Renal cortex interstitium (tissue), 11 donors: ENCODE results near the gene MCC. TPM values are rescaled to one million over a fixed set of nuclear protein-coding genes. Genes with fewer than 3 reads are reported as not detected.
A peak's percentile ranks its signal among the peaks of the same experiment; 100 is the strongest.
"Not testable (repeated sequence)": the region's sequence is repeated elsewhere in the genome, so short reads cannot be mapped to it uniquely, and the experiment has no call there.

ENCODE experiments used
- DNase-seq, 11 donors: peaks; one replicate each; pipeline ENCODE4 v3.0.0-alpha.2; 2013; ENCODE audit warnings: low read depth in 9 of 11, low spot score in 4 of 11; ENCODE audit errors: extremely low read depth in 1 of 11
- polyA plus RNA-seq, 3 donors: library from polyadenylated mRNA; unstranded; fragments of 120-200 nt; gene quantifications; one replicate each; pipeline ENCODE4 v1.2.1, GENCODE V29; 2013; ENCODE audit not compliant: insufficient read length in 3 of 3

Gene MCC
- polyA plus RNA-seq, 3 donors, result 28.4 to 32.1 (median 29.9) TPM

DNA sequence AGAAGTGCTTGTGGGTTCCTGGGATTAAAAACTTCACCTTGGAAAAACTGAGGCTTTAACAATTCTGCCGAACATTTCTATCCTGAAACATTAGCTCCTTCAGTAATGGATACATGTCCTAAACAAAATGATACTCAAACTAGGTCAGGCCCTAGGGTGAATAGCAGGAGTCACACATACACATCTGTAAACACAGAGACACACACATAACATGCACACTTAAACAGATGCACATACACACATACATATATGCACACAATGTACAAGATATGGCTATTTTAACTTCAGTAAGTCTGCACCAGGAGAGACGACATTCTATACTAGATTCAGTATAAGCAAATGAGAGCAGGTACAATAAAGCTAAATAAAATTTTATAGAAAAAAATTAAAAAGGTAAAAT lies 387.3 kb downstream of the MCC start:
- no peak for DNase-seq

DNA sequence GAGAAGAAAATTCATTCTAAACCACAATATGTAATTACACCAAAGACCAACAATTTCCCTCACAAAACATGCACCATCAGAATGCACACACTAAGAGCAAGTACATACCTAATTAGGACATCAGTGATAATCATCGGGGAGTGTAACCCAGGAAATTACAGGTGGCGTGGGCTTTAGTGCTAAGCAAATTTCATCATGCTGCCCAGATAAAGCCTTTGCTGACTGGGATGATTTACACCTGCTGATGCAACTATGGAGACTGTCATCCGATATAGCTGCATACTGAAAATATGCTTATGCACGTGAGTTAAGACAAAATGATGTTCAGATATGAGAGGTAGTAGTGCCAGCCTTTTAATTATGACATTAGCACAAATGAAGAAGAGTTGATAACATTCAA lies 388.4 kb downstream of the MCC start:
- no peak for DNase-seq

DNA sequence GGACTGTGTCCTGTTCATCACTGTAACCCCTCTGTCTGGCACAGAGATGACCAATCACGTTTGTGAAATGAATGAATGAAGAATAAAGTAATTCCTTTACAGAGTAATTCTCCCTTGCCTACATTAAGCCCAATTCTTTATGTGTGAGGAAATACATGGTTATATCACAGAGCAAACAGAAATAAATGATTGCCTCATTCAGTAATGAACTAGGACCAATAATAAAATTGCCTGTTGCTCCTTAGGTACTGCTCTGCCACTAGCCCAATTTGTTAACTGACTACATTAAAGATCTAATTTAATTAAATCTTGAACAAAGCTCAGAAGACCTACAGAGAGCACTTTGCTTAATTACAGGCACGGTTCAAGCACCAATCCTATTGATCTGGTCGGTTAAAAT lies 389.9 kb downstream of the MCC start:
- DNase-seq, result no peak

DNA sequence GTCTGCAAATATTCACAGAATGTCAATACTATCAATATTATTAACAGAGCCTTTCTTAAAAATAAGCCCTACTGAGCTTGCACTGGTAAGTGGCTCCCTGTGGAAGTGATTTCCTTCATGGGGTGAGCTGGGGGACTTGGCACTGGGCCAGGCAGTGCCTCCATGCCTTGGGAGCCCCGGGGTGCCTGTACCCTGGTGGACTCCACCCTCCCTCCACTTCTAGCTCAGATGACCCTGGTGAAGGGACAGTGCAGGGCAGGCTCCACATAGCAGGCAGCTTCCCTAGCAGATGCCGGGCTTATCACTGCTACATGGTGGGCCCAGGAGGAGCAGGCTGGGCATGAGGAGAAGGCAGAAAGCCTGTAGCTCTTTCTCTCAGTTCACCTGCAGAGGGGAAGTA lies 392.4 kb downstream of the MCC start:
- no peak for DNase-seq

DNA sequence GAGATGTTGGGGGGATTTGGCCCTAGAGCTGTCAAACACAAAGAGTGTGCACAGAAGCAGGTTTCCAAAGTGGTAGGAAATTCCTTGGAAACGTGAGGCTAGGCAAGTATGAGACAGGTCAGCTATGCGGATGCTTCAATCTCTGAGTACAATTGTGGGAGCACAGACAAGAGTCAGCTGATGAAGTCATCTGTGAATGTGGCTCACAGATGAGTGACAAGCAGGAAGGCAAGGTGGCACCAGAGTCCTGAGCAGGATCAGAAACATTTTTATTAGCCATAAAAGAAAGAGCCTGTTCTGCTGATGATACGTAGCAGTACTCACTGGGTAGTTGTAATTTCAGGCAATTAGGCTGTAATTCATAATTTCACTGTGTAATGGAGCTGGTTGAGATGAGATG lies 394.7 kb downstream of the MCC start:
- no peak for DNase-seq

DNA sequence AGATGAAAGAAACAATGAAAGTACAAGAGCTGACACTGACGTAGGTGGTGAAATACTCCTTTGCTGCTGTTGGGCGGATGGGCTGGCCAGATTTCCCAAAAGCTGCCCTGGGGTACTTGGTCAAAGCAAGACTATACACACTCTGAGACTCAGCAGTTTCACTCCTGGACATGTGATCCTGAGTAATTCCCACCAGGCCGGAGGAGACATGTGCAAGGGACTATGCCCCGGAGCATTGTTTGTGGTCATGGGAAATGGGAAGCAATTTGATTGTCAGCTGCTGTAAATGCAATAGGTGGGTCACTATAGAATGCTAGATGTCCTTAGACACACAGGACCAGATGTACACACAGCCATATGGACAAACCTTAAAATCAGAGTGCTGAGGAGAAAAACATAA lies 395.6 kb downstream of the MCC start:
- no peak for DNase-seq

DNA sequence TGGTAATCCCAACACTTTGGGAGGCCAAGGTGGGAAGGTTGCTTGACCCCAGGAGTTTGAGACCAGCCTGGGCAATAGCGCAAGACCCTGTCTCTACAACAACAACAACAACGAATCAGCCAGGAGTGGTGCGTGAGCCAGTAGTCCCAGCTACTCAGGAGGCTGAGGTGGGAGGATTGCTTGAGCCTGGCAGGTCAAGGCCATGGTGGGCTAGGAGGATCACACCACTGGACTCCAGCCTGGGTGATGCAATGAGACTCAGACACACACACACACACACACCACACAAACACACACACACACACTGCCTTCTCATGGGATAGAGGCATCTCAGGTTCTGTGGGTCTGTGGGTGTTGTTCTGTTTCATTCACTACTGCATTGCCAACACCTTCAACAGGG lies 396.6 kb downstream of the MCC start:
- DNase-seq, result no peak

DNA sequence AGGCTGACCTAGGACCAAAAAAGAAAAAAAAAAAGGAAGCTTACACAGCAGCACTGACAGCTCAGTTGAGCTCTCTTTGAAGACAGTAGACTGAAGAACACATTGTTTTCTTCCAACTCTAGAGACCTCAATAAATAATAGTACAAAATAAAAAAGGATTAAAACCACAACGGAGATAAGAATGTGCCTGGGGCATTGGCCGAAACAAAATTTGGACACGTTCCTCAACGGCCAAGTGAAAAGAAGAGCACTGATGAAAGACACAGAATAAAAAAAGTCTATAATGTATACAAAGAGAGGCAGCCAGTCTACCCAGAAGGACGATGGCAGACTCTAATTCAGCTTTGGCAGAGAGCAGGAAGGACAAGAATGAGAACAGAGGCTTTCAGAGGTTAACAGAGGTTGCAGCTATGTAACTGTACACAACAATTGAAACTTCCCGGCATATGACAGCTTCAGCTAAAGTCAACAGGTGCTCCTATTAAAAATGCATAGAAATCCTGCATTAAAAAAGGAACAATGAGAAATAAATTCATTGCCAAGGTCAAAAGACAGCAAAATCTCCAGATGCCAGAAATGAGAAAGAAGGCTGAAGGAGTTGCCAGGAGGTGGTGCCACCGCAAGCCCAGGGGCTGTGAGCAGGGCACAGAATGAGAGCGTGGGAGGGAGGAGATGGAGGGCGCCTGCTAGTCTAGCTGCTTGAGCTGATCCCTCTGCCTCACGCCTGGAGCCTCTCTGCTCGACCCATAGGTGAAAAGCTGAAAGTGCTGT lies 397.7 kb downstream of the MCC start:
- no peak for DNase-seq

DNA sequence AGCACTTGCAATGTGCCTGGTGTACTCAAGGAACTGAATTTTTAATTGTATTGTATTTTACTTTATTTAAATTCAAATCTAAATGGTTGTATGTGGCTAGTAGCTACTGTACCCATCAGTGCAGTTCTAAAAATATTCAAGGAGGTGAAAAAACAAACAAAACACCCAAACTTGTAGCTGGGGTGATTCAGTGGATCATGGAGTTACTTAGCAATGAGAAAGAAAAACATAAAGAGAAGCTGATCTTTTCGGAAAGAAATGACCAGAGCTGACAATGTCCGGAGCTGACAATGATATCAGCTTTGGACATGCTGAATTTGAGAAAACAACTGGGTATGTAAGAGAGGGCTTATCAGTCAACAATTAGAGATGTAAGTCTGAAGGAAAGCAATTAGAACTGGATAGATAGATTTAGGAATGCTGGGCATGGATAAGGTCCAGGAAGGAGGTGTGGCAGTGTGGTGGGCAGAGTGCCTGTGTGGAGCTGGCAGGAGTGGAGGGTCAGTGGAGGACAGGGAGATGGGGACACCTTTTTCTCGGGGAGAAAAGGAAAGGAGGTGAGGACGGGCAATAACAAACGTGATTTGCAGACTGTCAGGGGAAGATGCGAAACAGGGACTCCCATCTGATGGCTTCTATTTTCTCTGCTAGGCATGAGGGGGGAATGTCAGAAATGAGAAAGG lies 398.5 kb downstream of the MCC start:
- DNase-seq, result no peak

DNA sequence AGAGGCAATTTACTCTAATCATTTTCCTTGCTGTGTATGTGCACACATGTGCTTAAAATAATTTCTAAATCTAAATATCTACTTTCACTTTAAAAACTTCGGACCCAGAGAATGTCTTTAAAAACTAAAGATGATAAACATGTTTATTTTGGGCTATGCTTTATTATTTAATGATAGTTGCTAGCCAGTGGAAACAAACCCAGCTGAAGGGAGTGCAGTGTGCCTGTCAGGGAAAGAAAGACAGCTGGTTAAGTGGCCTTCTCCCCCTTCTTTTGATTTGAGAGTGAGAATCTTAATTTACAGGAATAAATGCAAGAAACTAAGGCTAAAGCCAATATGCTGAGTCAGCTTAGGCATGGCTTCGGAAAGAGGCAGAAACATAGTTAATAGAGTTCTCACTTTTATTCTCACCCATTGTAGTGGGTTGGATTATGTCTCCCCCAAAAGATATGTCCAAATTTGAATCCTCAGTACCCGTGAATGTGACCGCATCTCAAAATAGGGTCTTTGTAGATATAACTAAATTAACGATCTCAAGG lies 400.2 kb downstream of the MCC start:
- DNase-seq, result peak in 9 of 11 donors; percentile 35 to 82 (median 48)

DNA sequence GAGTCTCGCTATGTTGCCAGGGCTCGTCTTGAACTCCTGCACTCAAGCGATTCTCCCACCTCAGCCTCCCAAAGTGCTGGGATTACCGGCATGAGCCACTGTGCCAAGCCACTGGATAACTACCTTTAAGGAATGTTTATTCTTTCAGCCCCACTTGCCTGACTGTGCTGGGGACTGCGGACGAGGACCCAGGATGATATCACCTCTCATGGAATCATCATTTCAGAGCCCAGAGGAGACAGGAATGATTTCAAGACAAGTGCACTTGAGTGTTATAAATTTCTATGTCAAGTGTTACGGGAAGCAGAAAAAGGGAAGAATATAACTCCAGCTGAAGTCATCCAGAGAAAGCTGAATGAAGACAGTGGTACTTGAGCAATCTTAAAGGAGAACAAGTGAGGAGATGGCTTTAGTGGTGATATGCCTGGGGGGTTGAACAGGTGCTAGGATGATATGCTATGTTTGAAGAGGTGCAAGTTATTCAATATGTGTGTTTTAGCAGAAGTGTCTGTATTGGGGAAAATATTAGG lies 402.3 kb downstream of the MCC start:
- DNase-seq, result no peak

DNA sequence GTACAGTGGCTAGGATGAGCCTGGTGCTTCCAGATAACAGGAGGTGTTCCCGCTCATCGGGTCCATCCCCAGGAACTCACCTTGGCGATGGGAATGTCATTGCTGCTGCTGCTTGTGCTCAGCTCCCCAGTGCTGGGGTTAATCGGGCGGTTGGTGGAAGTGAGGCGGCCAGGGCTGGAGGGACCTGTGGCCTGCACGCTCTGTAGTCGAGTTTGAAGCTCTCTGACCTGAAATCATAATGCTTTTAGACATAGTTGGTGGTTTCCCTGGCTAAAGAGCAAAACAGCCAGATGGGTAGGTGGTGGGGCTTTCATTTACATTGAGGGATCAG lies 403.2 kb downstream of the MCC start:
- no peak for DNase-seq

DNA sequence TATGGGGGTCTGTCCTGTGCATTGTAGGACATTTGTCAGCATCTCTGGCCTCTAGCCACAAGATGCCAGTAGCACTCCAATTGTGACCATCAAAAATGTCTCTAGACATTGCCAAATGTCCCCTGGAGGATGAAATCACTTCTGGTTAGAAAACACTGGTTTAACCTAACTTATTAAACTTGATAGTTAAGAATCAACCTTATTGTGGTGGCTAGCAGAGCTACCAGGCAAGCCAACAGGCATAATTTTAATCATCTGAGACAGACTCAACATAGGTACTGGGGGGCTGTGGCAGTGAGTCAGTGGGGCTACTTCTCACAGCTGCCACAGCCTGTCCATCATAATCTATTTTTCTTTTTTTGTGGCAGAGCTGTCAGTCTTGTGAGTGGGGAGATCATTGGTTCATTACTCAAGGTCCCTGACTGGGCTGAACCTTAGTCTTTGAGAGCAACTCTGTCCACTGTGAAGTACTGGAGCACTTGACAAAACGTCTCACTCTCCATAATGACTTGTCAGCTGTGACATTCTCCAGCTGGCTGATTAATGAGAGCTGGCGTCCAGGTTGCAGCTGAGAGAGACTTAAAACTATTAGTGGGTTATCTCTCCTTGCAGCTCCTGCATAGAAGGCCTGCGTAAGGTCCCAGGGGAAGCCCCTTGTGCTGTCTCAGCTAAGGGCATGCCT lies 403.7 kb downstream of the MCC start:
- DNase-seq, result peak in 5 of 11 donors; percentile 38 to 74 (median 51)

DNA sequence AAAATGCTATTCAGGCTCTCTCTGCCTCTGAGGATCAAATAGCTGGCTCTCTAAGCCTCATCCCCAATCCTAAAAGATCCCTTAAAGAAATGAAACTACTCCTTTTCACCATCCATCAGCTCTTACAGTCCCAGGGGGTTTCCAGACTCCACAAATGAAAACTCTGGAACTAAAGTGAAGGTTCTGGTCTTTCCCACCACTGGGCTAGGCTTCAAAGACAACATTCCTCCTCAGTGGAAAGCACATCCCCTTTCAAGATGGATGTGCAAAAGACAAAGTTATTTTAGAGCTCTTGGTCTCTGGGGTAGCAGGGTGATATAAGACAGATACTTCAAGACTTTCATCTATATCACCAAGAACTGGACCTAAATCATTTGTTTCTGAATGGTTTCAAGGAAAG lies 404.8 kb downstream of the MCC start:
- DNase-seq, result no peak

DNA sequence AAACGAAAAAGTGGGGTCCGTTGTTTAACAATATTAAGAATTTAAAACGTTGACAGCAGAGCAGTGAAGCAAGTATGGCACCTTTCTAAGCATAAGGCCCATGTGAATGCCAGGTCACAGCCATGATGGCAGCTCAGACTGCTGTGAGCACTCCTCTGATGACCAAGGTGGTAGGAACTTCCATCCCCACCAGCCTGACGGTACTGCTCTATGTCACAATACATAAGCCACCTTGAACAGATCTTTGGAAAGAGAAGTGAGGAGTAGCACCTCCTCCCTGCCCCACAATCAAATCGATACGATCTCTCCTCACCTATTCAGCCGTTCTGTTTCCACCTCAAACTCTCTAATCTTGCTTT lies 405.7 kb downstream of the MCC start:
- DNase-seq, result no peak

DNA sequence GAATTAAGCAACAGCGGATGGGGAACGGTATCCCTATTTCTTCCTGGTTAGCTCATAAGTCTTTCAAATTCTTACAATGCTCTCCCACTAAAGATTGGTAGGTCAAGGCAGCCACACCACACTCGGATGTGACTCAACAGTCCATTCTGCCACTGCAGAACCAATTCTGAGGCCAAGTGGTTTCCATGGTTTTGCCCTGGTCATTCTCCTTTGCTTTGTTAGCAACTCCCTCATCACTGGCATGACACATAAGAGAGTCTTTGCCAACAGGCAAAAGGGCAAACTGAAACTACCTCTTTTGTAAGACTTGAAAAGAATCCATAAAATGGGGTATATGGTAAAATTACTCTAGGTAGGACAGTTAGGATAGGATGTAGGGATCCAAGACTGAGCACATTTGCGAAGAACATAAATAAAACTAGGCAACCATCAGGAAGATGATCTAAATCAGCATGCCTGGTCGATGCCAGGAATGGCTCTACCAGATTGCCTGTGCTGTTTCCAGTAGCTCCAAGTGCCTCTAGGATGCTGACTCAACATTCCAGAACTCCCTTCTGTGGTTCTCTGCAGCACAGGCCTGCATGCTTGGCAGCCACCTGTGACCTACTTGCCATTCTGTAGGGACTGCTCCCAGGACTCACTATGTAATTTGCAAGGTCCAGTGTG lies 406.2 kb downstream of the MCC start:
- no peak for DNase-seq

DNA sequence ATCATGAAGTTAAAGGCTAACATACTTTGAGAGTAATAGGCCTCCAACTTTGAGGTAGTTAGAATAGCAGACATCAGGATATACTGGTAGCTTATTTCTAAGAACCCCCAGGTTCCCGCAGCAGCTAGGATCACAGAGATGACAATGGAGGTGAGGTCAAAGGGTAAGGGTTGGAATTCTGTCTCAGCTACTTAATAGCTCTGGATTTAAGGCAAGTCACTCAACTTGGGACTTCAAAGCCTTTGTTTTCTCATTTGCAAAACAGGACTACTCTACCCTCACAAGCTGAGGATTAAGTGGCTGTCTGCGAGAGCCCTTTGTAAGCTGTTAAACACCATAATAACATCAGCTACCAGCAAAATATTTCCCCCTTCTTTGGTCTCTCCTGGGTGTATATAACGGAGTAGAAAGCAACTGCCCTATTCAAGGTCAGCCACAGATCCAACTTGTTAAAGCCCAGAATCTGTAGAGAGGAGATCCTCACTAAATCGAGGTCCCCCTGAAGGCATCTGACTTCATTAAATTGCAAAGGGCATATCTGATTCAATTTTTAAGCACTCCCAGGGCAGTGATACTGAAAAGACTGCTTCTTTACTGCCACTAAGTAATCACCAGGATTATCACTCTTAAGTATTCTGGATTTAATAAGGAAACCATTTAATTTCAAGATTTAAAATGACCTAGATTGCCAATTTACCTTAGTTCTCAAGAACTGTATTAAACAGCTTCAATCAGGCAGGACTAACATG lies 407.0 kb downstream of the MCC start:
- no peak for DNase-seq

DNA sequence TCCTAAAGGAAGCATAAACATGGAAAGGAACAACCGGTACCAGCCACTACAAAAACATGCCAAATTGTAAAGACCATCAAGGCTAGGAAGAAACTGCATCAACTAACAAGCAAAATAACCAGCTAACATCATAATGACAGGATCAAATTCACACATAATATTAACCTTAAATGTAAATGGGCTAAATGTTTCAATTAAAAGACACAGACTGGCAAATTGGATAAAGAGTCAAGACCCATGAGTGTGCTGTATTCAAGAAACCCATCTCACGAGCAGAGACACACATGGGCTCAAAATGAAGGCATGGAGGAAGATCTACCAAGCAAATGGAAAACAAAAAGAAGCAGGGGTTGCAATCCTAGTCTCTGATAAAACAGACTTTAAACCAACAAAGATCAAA lies 411.6 kb downstream of the MCC start:
- not testable (repeated sequence) for DNase-seq

DNA sequence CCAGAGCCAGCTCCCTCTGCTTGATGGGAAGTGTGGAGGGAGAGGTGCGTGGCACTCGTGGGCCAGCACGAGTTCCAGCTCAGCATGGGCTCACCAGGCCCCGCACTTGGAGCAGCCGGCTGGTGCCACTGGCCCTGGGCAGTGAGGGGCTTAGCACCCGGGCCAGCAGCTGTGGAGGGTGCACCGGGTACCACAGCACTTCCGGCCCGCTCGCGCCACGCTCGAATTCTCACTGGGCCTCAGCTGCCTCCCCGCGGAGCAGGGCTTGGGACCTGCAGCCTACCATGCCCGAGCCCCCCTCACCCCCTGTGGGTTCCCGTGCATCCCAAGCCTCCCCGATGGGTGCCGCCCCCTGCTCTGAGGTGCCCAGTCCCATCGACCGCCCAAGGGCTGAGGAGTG lies 413.2 kb downstream of the MCC start:
- DNase-seq, result no peak
